ENCODE results near the gene DERA. TPM values are rescaled to one million over a fixed set of nuclear protein-coding genes. Genes with fewer than 3 reads are reported as not detected.

The DERA gene
- total RNA-seq, 4 donors from 2014 or later, result 30.2 to 43.4 (median 36.7) TPM

GRCh38 chr12:15984963-15985362 is 73.8 kb downstream of the DERA start:
- TF ChIP-seq POLR2A (IDR thresholded peaks at IDR 0.05), result no peak
- TF ChIP-seq CTCF (IDR thresholded peaks at IDR 0.05), result no peak
- DNase-seq (ENCODE audit: low spot score in 2 of 2), result no peak
- WGBS, 2 donors, result 93 to 96% methylated on average over 2 of the region's 2 CpGs
- intact Hi-C loops (cut with DNase I; ENCODE audit: low total_unique reads), result no loop called here
- H3K4me3 ChIP-seq (ENCODE audit: low read depth, poor library complexity, severe bottlenecking), result no peak overlapping the region

- H3K4me3 ChIP-seq (ENCODE audit: low read depth, poor library complexity, severe bottlenecking), result no peak overlapping the region
- TF ChIP-seq CTCF (IDR thresholded peaks at IDR 0.05) (no peak), POLR2A (IDR thresholded peaks at IDR 0.05) (no peak)
- WGBS, 2 donors, result 93 to 96% methylated on average over 11 of the region's 11 CpGs
- intact Hi-C loops (cut with DNase I; ENCODE audit: low total_unique reads), result no loop called here
- DNase-seq (ENCODE audit: low spot score in 2 of 2), result no peak
Observed at GRCh38 chr12:15987696-15988095, 76.6 kb downstream of the DERA start.

GRCh38 chr12:15988983-15989755 is 78.0 kb downstream of the DERA start:
- no peak for DNase-seq (ENCODE audit: low spot score in 2 of 2)
- TF ChIP-seq CTCF (IDR thresholded peaks at IDR 0.05), result no peak
- TF ChIP-seq POLR2A (IDR thresholded peaks at IDR 0.05), result no peak
- no peak overlapping the region for H3K4me3 ChIP-seq (ENCODE audit: low read depth, poor library complexity, severe bottlenecking)
- WGBS, 2 donors, result 89 to 94% methylated on average over 6 of the region's 6 CpGs
- intact Hi-C loops (cut with DNase I; ENCODE audit: low total_unique reads), result no loop called here

GRCh38 chr12:15995801-15996200 is 84.7 kb downstream of the DERA start:
- no peak for DNase-seq (ENCODE audit: low spot score in 2 of 2)
- TF ChIP-seq CTCF (IDR thresholded peaks at IDR 0.05) (no peak), POLR2A (IDR thresholded peaks at IDR 0.05) (no peak)
- no peak overlapping the region for H3K4me3 ChIP-seq (ENCODE audit: low read depth, poor library complexity, severe bottlenecking)
- intact Hi-C loops (cut with DNase I; ENCODE audit: low total_unique reads), result no loop called here
- 88 to 98% methylated on average over 4 of the region's 4 CpGs for WGBS, 2 donors

GRCh38 chr12:15996254-15996653 is 85.1 kb downstream of the DERA start:
- no peak for TF ChIP-seq POLR2A (IDR thresholded peaks at IDR 0.05)
- no peak for TF ChIP-seq CTCF (IDR thresholded peaks at IDR 0.05)
- H3K4me3 ChIP-seq (ENCODE audit: low read depth, poor library complexity, severe bottlenecking), result no peak overlapping the region
- DNase-seq (ENCODE audit: low spot score in 2 of 2), result no peak
- intact Hi-C loops (cut with DNase I; ENCODE audit: low total_unique reads), result no loop called here
- WGBS, 2 donors, result 72 to 80% methylated on average over 3 of the region's 3 CpGs

GRCh38 chr12:15996948-15997347 is 85.8 kb downstream of the DERA start:
- WGBS, 2 donors, result 94 to 98% methylated on average over 1 of the region's 1 CpG
- TF ChIP-seq CTCF (IDR thresholded peaks at IDR 0.05), result no peak
- no peak for TF ChIP-seq POLR2A (IDR thresholded peaks at IDR 0.05)
- intact Hi-C loops (cut with DNase I; ENCODE audit: low total_unique reads), result no loop called here
- DNase-seq (ENCODE audit: low spot score in 2 of 2), result no peak
- no peak overlapping the region for H3K4me3 ChIP-seq (ENCODE audit: low read depth, poor library complexity, severe bottlenecking)
